Measurements from ENCODE around the gene ATRN. TPM values are rescaled to one million over a fixed set of nuclear protein-coding genes. Genes with fewer than 3 reads are reported as not detected.

ATRN gene
- total and polyA plus RNA-seq, 4 donors, result 4.0 to 33.4 (median 16.4) TPM

- 88% methylated on average over 4 of the region's 4 CpGs for WGBS, 2 donors
- H3K36me3 ChIP-seq (ENCODE audit: control insufficient read depth in 1 of 2, insufficient read depth in 2 of 2, low read length in 1 of 2), result peaks cover 0 to 3% of the 10 kb centered on the region in 2 donors
Observed at GRCh38 chr20:3622406-3622805, 151.6 kb downstream of the ATRN start.

GRCh38 chr20:3627476-3627875 lies 156.7 kb downstream of the ATRN start:
- WGBS, 2 donors, result 30 to 50% methylated on average over 2 of the region's 2 CpGs
- Histone ChIP-seq H3K27ac (ENCODE audit: low read depth in 1 of 2, low read length in 2 of 2) (no peak overlapping the region), H3K4me1 (ENCODE audit: control insufficient read depth in 1 of 2, insufficient read depth in 2 of 2, low read length in 2 of 2) (no peaks in the 10 kb centered on the region), H3K4me3 (ENCODE audit: low read length in 2 of 2) (no peak overlapping the region), H3K36me3 (ENCODE audit: control insufficient read depth in 1 of 2, insufficient read depth in 2 of 2, low read length in 1 of 2) (no peaks in the 10 kb centered on the region), H3K27me3 (ENCODE audit: control insufficient read depth in 1 of 2, insufficient read depth in 2 of 2, low read length in 1 of 2) (no peaks in the 10 kb centered on the region), H3K9me3 (ENCODE audit: control insufficient read depth, low read length) (no peaks in the 10 kb centered on the region)
- no peak for ATAC-seq (ENCODE audit: low FRiP score)
- intact Hi-C loops (cut with DNase I), result no loop called here
- DNase-seq, result no peak

More at GRCh38 chr20:3622406-3622805, 151.6 kb downstream of the ATRN start:
- H3K27me3 ChIP-seq (ENCODE audit: control insufficient read depth in 1 of 2, insufficient read depth in 2 of 2, low read length in 1 of 2), result no peaks in the 10 kb centered on the region
- ATAC-seq (ENCODE audit: low FRiP score), result no peak
- no peak overlapping the region for H3K27ac ChIP-seq (ENCODE audit: low read depth in 1 of 2, low read length in 2 of 2)
- no peaks in the 10 kb centered on the region for H3K4me1 ChIP-seq (ENCODE audit: control insufficient read depth in 1 of 2, insufficient read depth in 2 of 2, low read length in 2 of 2)
- intact Hi-C loops (cut with DNase I), result no loop called here
- H3K4me3 ChIP-seq (ENCODE audit: low read length in 2 of 2), result no peak overlapping the region
- H3K9me3 ChIP-seq (ENCODE audit: control insufficient read depth, low read length), result no peaks in the 10 kb centered on the region
- DNase-seq, result no peak

GRCh38 chr20:3628502-3629314 lies 157.9 kb downstream of the ATRN start:
- H3K27me3 ChIP-seq (ENCODE audit: control insufficient read depth in 1 of 2, insufficient read depth in 2 of 2, low read length in 1 of 2), result no peaks in the 10 kb centered on the region
- no peaks in the 10 kb centered on the region for H3K9me3 ChIP-seq (ENCODE audit: control insufficient read depth, low read length)
- ATAC-seq (ENCODE audit: low FRiP score) (no peak), DNase-seq (no peak)
- whole genome bisulfite sequencing, 2 donors, result 87 to 93% methylated on average over 16 of the region's 16 CpGs
- no peaks in the 10 kb centered on the region for H3K4me1 ChIP-seq (ENCODE audit: control insufficient read depth in 1 of 2, insufficient read depth in 2 of 2, low read length in 2 of 2)
- no peaks in the 10 kb centered on the region for H3K36me3 ChIP-seq (ENCODE audit: control insufficient read depth in 1 of 2, insufficient read depth in 2 of 2, low read length in 1 of 2)
- intact Hi-C loops (cut with DNase I), result no loop called here
- no peak overlapping the region for H3K4me3 ChIP-seq (ENCODE audit: low read length in 2 of 2)
- H3K27ac ChIP-seq (ENCODE audit: low read depth in 1 of 2, low read length in 2 of 2), result no peak overlapping the region

- H3K27me3 ChIP-seq (ENCODE audit: control insufficient read depth in 1 of 2, insufficient read depth in 2 of 2, low read length in 1 of 2), result no peaks in the 10 kb centered on the region
- DNase-seq (no peak), ATAC-seq (ENCODE audit: low FRiP score) (no peak)
- no peaks in the 10 kb centered on the region for H3K4me1 ChIP-seq (ENCODE audit: control insufficient read depth in 1 of 2, insufficient read depth in 2 of 2, low read length in 2 of 2)
- intact Hi-C loops (cut with DNase I), result no loop called here
- WGBS, 2 donors, result 92 to 94% methylated on average over 2 of the region's 2 CpGs
- no peak overlapping the region for H3K27ac ChIP-seq (ENCODE audit: low read depth in 1 of 2, low read length in 2 of 2)
- no peak overlapping the region for H3K4me3 ChIP-seq (ENCODE audit: low read length in 2 of 2)
- no peaks in the 10 kb centered on the region for H3K9me3 ChIP-seq (ENCODE audit: control insufficient read depth, low read length)
- H3K36me3 ChIP-seq (ENCODE audit: control insufficient read depth in 1 of 2, insufficient read depth in 2 of 2, low read length in 1 of 2), result no peaks in the 10 kb centered on the region
Observed at GRCh38 chr20:3629893-3630292, 159.1 kb downstream of the ATRN start.

- ATAC-seq (ENCODE audit: low FRiP score) (no peak), DNase-seq (no peak)
- intact Hi-C loops (cut with DNase I), result no loop called here
- H3K4me1 ChIP-seq (ENCODE audit: control insufficient read depth in 1 of 2, insufficient read depth in 2 of 2, low read length in 2 of 2), result no peaks in the 10 kb centered on the region
- H3K9me3 ChIP-seq (ENCODE audit: control insufficient read depth, low read length), result no peaks in the 10 kb centered on the region
- H3K27ac ChIP-seq (ENCODE audit: low read depth in 1 of 2, low read length in 2 of 2), result no peak overlapping the region
- H3K27me3 ChIP-seq (ENCODE audit: control insufficient read depth in 1 of 2, insufficient read depth in 2 of 2, low read length in 1 of 2), result no peaks in the 10 kb centered on the region
- H3K4me3 ChIP-seq (ENCODE audit: low read length in 2 of 2), result no peak overlapping the region
- no peaks in the 10 kb centered on the region for H3K36me3 ChIP-seq (ENCODE audit: control insufficient read depth in 1 of 2, insufficient read depth in 2 of 2, low read length in 1 of 2)
- 89 to 93% methylated on average over 8 of the region's 8 CpGs for WGBS, 2 donors
Observed at GRCh38 chr20:3630429-3630828, 159.6 kb downstream of the ATRN start.

GRCh38 chr20:3631534-3631933 lies 160.7 kb downstream of the ATRN start:
- H3K36me3 ChIP-seq (ENCODE audit: control insufficient read depth in 1 of 2, insufficient read depth in 2 of 2, low read length in 1 of 2), result no peaks in the 10 kb centered on the region

GRCh38 chr20:3632311-3633004 lies 161.6 kb downstream of the ATRN start:
- H3K9me3 ChIP-seq (ENCODE audit: control insufficient read depth, low read length), result no peaks in the 10 kb centered on the region
- no peak for DNase-seq
- intact Hi-C loops (cut with DNase I), result no loop called here
- H3K27ac ChIP-seq (ENCODE audit: low read depth in 1 of 2, low read length in 2 of 2), result no peak overlapping the region
- no peak for ATAC-seq (ENCODE audit: low FRiP score)
- H3K36me3 ChIP-seq (ENCODE audit: control insufficient read depth in 1 of 2, insufficient read depth in 2 of 2, low read length in 1 of 2), result peaks cover 0 to 1% of the 10 kb centered on the region in 2 donors
- no peaks in the 10 kb centered on the region for H3K4me1 ChIP-seq (ENCODE audit: control insufficient read depth in 1 of 2, insufficient read depth in 2 of 2, low read length in 2 of 2)
- 88 to 92% methylated on average over 7 of the region's 7 CpGs for WGBS, 2 donors
- H3K27me3 ChIP-seq (ENCODE audit: control insufficient read depth in 1 of 2, insufficient read depth in 2 of 2, low read length in 1 of 2), result no peaks in the 10 kb centered on the region
- H3K4me3 ChIP-seq (ENCODE audit: low read length in 2 of 2), result no peak overlapping the region

More at GRCh38 chr20:3631534-3631933, 160.7 kb downstream of the ATRN start:
- H3K4me1 ChIP-seq (ENCODE audit: control insufficient read depth in 1 of 2, insufficient read depth in 2 of 2, low read length in 2 of 2), result no peaks in the 10 kb centered on the region
- no peak overlapping the region for H3K4me3 ChIP-seq (ENCODE audit: low read length in 2 of 2)
- H3K27ac ChIP-seq (ENCODE audit: low read depth in 1 of 2, low read length in 2 of 2), result no peak overlapping the region
- intact Hi-C loops (cut with DNase I), result no loop called here
- H3K9me3 ChIP-seq (ENCODE audit: control insufficient read depth, low read length), result no peaks in the 10 kb centered on the region
- ATAC-seq (ENCODE audit: low FRiP score) (no peak), DNase-seq (no peak)
- no peaks in the 10 kb centered on the region for H3K27me3 ChIP-seq (ENCODE audit: control insufficient read depth in 1 of 2, insufficient read depth in 2 of 2, low read length in 1 of 2)
- WGBS, 2 donors, result 31 to 36% methylated on average over 5 of the region's 5 CpGs

GRCh38 chr20:3633913-3634478 lies 163.2 kb downstream of the ATRN start:
- intact Hi-C loops (cut with DNase I), result no loop called here
- no peak overlapping the region for H3K4me3 ChIP-seq (ENCODE audit: low read length in 2 of 2)
- DNase-seq (no peak), ATAC-seq (ENCODE audit: low FRiP score) (no peak)
- peaks cover 0 to 3% of the 10 kb centered on the region in 2 donors for H3K36me3 ChIP-seq (ENCODE audit: control insufficient read depth in 1 of 2, insufficient read depth in 2 of 2, low read length in 1 of 2)
- H3K4me1 ChIP-seq (ENCODE audit: control insufficient read depth in 1 of 2, insufficient read depth in 2 of 2, low read length in 2 of 2), result no peaks in the 10 kb centered on the region
- H3K27ac ChIP-seq (ENCODE audit: low read depth in 1 of 2, low read length in 2 of 2), result no peak overlapping the region
- no peaks in the 10 kb centered on the region for H3K9me3 ChIP-seq (ENCODE audit: control insufficient read depth, low read length)
- H3K27me3 ChIP-seq (ENCODE audit: control insufficient read depth in 1 of 2, insufficient read depth in 2 of 2, low read length in 1 of 2), result no peaks in the 10 kb centered on the region
- 59 to 75% methylated on average over 6 of the region's 6 CpGs for WGBS, 2 donors

Measured in aorta (tissue), 5 donors.